Measurements from ENCODE around the gene RPP40. TPM values are rescaled to one million over a fixed set of nuclear protein-coding genes. Genes with fewer than 3 reads are reported as not detected.
"Not testable (repeated sequence)": the region's sequence is repeated elsewhere in the genome, so short reads cannot be mapped to it uniquely, and the experiment has no call there.

The RPP40 gene
- total RNA-seq, 1 donor from 2014 or later = 9.6 TPM

- no peaks in the 10 kb centered on the region for H3K9me3 Mint-ChIP-seq (ENCODE audit: unreplicated experiment)
These were observed 32.4 kb upstream of the RPP40 start for GRCh38 chr6:5036269-5036668.

DNA sequence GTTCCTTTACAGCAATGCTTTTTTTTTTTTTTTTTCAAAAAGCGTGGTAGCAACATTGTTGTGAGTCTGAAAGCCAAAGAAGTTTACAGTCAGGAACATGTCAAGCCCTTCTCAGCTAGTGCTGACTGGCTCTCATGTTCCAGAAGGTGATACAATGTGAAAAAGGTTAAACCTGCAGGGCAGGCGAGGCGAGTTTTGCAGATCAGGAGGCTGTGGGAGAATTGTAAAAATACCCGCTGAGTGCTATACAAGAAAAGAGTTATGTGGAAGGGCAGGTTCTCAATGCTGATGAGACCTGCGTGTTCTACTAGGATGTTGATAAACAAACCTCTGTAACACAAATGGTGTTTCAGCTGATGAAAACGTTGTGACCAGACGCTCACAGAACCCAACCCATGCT is 30.9 kb upstream of the RPP40 start:
- Mint-ChIP-seq H3K4me1 (ENCODE audit: unreplicated experiment) (peaks cover 22% of the 10 kb centered on the region), H3K27ac (ENCODE audit: unreplicated experiment) (no peak overlapping the region), H3K4me3 (ENCODE audit: unreplicated experiment) (no peak overlapping the region), H3K36me3 (ENCODE audit: low read depth, unreplicated experiment) (no peaks in the 10 kb centered on the region), H3K27me3 (ENCODE audit: unreplicated experiment) (peaks cover 3% of the 10 kb centered on the region), H3K9me3 (ENCODE audit: unreplicated experiment) (no peaks in the 10 kb centered on the region)
- no peak for TF ChIP-seq CTCF (IDR thresholded peaks at IDR 0.05; ENCODE audit: unreplicated experiment)
- DNase-seq (ENCODE audit: low spot score) = no peak

More at GRCh38 chr6:5036269-5036668, 32.4 kb upstream of the RPP40 start:
- peaks cover 15% of the 10 kb centered on the region for H3K4me1 Mint-ChIP-seq (ENCODE audit: unreplicated experiment)
- no peak overlapping the region for H3K27ac Mint-ChIP-seq (ENCODE audit: unreplicated experiment)
- no peak overlapping the region for H3K4me3 Mint-ChIP-seq (ENCODE audit: unreplicated experiment)
- peaks cover 3% of the 10 kb centered on the region for H3K27me3 Mint-ChIP-seq (ENCODE audit: unreplicated experiment)
- DNase-seq (ENCODE audit: low spot score) = peak; percentile 36
- TF ChIP-seq CTCF (IDR thresholded peaks at IDR 0.05; ENCODE audit: unreplicated experiment) = no peak
- H3K36me3 Mint-ChIP-seq (ENCODE audit: low read depth, unreplicated experiment) = no peaks in the 10 kb centered on the region

DNA sequence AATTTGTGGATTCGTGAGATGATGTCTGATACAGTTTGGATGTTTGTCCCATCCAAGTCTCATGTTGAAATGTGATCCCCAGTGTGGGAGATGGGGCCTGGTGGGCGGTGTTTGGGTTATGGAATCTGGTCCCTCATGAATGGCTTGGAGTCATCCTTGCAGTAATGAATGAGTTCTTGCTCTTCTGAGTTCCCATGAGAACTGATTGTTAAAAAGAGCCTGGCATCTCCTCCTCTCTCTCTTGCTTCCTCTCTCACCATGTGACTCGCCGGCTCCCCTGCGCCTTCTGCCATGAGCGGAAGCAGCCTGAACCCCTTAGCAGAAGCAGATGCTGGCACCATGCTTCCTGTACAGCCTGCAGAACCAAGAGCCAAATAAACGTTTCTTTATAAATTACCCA is 30.5 kb upstream of the RPP40 start:
- no peak overlapping the region for H3K27ac Mint-ChIP-seq (ENCODE audit: unreplicated experiment)
- no peak overlapping the region for H3K4me3 Mint-ChIP-seq (ENCODE audit: unreplicated experiment)
- no peak for TF ChIP-seq CTCF (IDR thresholded peaks at IDR 0.05; ENCODE audit: unreplicated experiment)
- H3K4me1 Mint-ChIP-seq (ENCODE audit: unreplicated experiment) = peaks cover 22% of the 10 kb centered on the region
- DNase-seq (ENCODE audit: low spot score) = no peak
- H3K9me3 Mint-ChIP-seq (ENCODE audit: unreplicated experiment) = no peaks in the 10 kb centered on the region
- H3K27me3 Mint-ChIP-seq (ENCODE audit: unreplicated experiment) = peaks cover 3% of the 10 kb centered on the region
- no peaks in the 10 kb centered on the region for H3K36me3 Mint-ChIP-seq (ENCODE audit: low read depth, unreplicated experiment)

DNA sequence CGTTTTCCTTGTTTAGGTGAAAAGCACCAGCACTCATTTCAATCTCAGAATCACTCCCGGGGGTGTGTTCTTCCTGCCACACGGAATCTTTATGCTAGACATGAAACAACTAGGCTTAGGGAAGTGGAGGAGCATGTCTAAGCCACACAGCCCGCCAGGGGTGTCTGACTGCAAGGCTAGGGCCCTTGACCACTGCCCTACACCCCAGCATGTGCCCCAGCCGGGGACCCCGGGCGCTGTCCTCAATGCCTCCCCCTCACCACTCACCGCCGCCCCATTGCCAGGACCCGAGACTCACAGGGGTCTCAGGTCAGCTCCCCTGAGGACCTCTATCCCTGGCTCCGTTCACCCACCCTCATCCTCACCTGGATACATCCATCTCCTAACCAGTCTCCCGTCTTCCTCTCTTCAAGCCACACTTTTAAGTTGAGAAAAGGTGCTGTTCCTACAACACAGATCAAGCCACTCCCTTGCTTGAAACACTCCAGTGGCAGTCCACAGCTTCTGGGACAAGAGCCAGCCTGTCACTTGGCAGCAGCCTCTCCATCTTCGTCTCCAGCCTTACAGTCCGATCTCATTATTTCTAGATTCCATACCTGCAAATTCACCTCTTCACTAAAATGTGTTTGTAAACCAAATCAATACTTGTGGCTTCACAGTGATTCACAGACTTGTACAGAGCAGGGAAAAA is 29.5 kb upstream of the RPP40 start:
- H3K9me3 Mint-ChIP-seq (ENCODE audit: unreplicated experiment); DNase-seq (ENCODE audit: low spot score); H3K4me3 Mint-ChIP-seq (ENCODE audit: unreplicated experiment); H3K27ac Mint-ChIP-seq (ENCODE audit: unreplicated experiment); H3K36me3 Mint-ChIP-seq (ENCODE audit: low read depth, unreplicated experiment); H3K27me3 Mint-ChIP-seq (ENCODE audit: unreplicated experiment): not testable (repeated sequence)
- H3K4me1 Mint-ChIP-seq (ENCODE audit: unreplicated experiment) = peaks cover 22% of the 10 kb centered on the region

GRCh38 chr6:5032706-5033105 is 28.9 kb upstream of the RPP40 start:
- H3K9me3 Mint-ChIP-seq (ENCODE audit: unreplicated experiment); DNase-seq (ENCODE audit: low spot score); H3K36me3 Mint-ChIP-seq (ENCODE audit: low read depth, unreplicated experiment); H3K27ac Mint-ChIP-seq (ENCODE audit: unreplicated experiment); H3K27me3 Mint-ChIP-seq (ENCODE audit: unreplicated experiment); H3K4me3 Mint-ChIP-seq (ENCODE audit: unreplicated experiment): not testable (repeated sequence)
- peaks cover 22% of the 10 kb centered on the region for H3K4me1 Mint-ChIP-seq (ENCODE audit: unreplicated experiment)

DNA sequence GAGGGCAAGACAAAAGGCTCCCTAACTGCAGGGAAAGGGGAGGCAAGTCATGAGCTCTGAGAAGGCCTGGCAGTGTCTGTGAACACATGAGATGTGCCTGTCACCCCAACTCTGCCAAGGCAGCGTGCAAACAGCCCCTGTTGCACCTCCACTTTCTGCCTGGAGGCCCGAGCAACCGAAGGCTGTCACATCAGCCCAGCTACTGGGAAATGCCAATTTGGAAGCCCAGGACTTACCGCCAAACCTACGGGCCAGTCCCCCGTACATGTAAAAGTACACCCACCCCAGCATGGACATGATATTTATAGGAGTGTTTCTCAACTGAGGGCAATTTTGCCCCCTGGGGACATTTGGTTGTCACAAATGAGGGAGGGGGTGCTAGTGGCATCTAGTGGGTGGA is 27.3 kb upstream of the RPP40 start:
- H3K9me3 Mint-ChIP-seq (ENCODE audit: unreplicated experiment) = no peaks in the 10 kb centered on the region
- H3K27ac Mint-ChIP-seq (ENCODE audit: unreplicated experiment) = no peak overlapping the region
- peaks cover 23% of the 10 kb centered on the region for H3K4me1 Mint-ChIP-seq (ENCODE audit: unreplicated experiment)
- H3K36me3 Mint-ChIP-seq (ENCODE audit: low read depth, unreplicated experiment) = peaks cover 4% of the 10 kb centered on the region
- no peak for TF ChIP-seq CTCF (IDR thresholded peaks at IDR 0.05; ENCODE audit: unreplicated experiment)
- peaks cover 7% of the 10 kb centered on the region for H3K27me3 Mint-ChIP-seq (ENCODE audit: unreplicated experiment)
- H3K4me3 Mint-ChIP-seq (ENCODE audit: unreplicated experiment) = no peak overlapping the region
- DNase-seq (ENCODE audit: low spot score) = no peak
